Uterus (tissue), 2 donors: Measurements from ENCODE around the gene RIF1.

ENCODE experiments used
- CTCF ChIP-seq, 4 experiments: fragments of 200-600 bp in 2 of 4; fragments of 450-650 bp in 2 of 4; sonication (generic) in 2 of 4; IDR thresholded peaks; one replicate each; pipeline ENCODE4 v1.5.1; 2016 to 2019; ENCODE audit warnings: antibody characterized with exemption in 4 of 4, mild to moderate bottlenecking in 2 of 4, moderate library complexity in 1 of 4
- POLR2A ChIP-seq, 2 donors: fragments of 450-650 bp; IDR thresholded peaks; one replicate each; pipeline ENCODE4 v1.6.1; 2016; ENCODE audit warnings: antibody characterized with exemption in 2 of 2, mild to moderate bottlenecking in 1 of 2, moderate library complexity in 1 of 2

- TF ChIP-seq CTCF (IDR thresholded peaks at IDR 0.05) (no peak), POLR2A (IDR thresholded peaks at IDR 0.05) (no peak)
These were observed 21.7 kb upstream of the RIF1 start for GRCh38 chr2:151388011-151388410.
